GM04504 (cell line): ENCODE data around the gene TMEM222.

Experiments used
- DNase-seq: peaks from one replicate; pipeline ENCODE4 v3.0.0-alpha.2; 2012; ENCODE audit warnings: low read depth

Gene TMEM222

DNA sequence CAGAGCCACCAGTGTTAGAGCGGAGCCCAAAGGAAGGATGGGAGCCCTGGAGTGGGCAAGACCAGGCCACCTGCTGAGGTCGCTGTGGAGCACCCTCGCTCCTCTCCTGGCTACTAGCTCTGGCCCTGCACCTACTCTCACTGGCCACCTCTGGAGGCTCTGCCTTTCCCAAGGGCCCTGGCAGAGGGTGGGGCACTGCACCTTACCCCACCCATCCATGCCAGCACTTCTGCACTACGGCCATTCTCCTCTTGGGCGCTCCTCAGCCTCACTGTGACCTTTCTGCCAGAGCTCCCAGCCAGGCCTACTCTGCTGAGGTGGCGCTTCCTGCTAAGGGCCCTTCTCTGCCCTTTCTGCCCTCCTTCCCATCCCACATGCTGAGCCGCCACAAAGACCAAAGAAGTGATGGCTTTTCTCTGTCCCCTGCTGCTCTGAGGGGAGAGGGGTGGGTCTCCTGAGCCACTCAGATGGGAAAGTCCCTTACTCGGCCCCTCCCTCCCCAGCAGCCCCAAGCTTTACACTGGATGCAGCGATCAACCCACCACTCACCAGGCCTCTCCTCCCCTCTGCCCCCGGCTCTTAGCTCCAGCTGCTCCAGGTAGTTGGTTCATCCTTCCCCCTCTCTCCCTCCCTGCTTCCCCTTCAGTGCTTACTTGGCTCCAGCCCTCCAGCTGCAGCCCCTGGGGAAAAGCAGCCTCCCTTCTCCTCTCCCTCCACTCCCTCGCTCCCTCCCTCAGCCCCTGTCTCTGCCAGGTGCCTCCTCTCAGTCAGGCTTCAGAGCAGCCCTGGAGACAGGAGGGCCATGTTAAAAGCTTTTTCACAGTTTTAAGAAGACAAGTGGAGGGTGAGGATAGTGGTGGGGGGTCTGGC is 14.8 kb upstream of the TMEM222 start:
- no peak for DNase-seq

GRCh38 chr1:27307874-27308598 is 13.9 kb upstream of the TMEM222 start:
- DNase-seq, result no peak

DNA sequence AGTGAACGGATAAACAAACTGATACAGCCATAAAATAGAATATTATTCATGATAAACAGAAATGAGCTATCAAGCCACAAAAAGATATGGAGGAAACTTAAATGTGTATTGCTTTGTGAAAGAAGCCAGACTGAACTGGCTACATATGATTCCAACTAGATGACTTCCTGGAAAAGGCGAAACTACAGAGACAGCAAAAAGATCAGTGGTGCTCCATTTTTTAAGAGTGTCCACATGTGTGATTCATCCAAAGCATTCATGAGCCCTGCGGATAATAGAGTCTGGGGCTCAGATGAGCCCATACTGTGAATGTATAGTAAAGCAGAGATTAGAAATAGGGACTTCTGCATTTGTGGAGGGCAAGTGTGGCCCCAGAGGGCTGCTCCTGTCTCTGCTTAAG is 7.8 kb upstream of the TMEM222 start:
- DNase-seq, result no peak

GRCh38 chr1:27314737-27315136 is 7.2 kb upstream of the TMEM222 start:
- no peak for DNase-seq

GRCh38 chr1:27316860-27317259 is 5.1 kb upstream of the TMEM222 start:
- no peak for DNase-seq

- no peak for DNase-seq
Measured at GRCh38 chr1:27318136-27318535, 3.8 kb upstream of the TMEM222 start.

DNA sequence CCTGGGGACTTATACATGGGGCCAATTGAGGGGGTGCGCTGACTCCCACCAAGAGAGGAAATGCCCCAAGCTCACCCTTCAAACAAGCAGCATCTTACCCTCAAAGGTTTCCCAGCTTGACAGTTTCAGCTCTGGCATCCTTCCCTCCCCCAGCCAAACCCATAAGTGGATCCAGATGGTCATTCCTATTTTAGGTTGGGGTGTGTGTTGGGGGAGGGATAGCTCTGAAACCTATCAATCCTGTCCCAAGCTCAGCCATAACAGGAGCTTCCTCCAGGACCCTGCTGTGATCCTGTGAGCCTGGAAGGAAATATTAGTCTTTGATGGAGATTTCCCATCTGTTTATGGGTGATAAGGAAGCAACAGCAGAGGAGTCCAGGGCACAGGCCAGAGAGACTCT is 3.4 kb upstream of the TMEM222 start:
- peak; percentile 52 for DNase-seq

GRCh38 chr1:27322569-27323240 is 742 bp downstream of the TMEM222 start:
- no peak for DNase-seq

DNA sequence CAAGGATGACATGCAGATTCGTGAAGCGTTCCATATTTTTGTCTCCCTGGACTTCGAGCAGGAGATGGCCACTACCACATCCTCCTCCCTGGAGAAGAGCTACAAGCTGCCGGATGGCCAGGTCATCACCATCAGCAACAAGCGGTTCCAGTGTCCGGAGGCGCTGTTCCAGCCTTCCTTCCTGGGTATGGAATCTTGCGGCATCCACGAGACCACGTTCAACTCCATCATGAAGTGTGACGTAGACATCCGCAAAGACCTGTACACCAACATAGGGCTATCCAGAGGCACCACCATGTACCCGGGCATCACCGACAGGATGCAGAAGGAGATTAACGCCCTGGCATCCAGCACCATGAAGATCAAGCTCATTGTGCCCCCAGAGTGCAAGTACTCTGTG is 3.3 kb downstream of the TMEM222 start:
- DNase-seq, result no peak

DNA sequence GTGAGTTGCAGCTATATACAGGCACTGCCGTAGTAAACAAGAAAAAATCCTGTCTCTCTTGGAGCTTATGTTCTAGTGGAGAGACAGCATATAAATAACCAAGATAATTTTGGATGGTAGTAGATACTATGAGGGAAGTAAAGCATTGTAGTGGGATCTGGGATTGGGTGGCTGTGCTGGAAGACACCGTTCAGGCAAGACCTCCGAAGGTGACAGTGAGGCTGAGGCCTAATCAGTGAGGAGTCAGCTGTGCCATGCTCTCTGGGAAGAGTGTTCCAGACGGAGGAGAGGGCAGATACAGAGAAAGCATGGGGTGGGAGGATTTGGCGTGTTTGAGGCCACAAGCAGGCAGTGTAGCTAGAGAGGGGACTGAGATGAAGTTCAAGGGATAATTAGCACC is 6.0 kb downstream of the TMEM222 start:
- DNase-seq, result no peak

DNA sequence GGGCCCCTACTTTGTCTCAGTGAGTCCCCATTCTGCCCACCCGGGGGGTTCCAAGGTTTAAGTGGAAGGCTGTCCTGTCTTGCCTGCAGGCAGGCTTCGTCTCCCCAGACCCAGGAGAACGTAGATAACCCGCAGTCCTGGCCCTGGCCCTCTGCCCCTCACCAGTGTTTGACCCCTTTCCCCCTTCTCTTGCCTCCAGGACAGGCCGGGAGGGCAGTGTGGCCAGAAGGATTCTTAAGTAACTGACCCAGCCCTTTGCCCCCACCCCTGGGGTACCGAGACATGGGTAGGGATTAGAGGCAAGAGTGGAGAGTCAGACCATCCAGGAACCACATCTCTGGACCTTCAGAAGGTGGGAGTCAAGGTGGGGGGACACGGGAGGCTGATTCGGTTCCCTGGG is 8.8 kb downstream of the TMEM222 start:
- no peak for DNase-seq

DNA sequence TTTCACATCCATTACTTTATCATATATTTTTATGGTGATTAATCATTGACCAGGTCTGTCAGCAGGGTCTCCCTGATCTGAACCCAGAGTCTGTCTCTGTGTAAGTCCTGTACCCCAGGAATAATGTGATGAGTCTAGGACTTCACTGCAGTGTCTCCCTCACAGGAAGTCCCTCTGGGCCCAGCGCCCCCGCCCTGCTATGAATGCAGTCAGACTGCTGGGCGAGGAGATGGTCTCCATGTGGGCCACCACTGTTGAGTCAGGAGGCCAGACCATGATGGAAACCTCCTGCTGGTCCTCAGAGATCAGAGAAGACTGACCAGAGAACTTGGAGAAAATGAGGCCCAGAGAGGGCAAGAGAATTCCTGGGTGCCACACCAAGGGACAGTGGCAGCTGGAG is 9.5 kb downstream of the TMEM222 start:
- no peak for DNase-seq

DNA sequence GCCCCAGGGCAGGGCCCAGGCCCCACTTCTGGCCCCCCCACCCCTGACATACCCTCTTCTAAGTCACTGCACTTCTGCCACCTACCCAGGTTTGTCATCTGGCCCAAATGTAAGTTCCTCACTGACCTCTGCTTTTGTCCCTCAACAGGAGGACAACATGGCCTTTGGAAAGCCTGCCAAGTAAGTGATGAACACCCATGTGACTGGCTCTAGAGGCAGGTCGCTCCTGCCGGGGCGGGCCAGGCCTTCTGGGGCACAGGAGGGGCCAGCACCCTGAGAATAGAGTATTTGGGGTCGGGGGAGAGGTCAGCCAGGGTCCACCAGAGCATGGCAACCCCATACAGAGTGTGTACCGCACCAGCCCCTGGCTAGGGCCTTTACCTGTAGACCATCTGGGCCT is 10.0 kb downstream of the TMEM222 start:
- DNase-seq, result no peak

- no peak for DNase-seq
Measured at GRCh38 chr1:27332536-27333281, 10.7 kb downstream of the TMEM222 start.

DNA sequence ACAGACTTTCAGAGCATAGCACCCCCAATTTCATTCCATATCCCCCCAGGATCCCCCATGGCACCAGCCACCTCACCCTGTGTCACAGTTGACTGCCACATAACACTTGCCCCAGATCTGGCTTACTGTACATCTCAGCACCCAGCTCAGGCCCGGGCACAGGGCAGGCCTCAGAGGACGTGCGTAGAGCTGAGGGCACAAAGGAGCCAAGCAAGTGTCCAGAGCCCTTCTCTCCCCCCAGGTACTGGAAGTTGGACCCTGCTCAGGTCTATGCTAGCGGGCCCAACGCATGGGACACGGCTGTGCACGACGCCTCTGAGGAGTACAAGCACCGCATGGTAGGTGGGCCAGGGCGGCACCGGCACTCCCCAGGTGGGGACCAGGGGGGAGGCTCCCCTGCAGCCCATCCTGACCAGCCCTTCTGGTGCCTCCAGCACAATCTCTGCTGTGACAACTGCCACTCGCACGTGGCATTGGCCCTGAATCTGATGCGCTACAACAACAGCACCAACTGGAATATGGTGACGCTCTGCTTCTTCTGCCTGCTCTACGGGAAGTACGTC is 11.8 kb downstream of the TMEM222 start:
- no peak for DNase-seq

GRCh38 chr1:27335506-27336422 is 13.8 kb downstream of the TMEM222 start:
- DNase-seq, result no peak

DNA sequence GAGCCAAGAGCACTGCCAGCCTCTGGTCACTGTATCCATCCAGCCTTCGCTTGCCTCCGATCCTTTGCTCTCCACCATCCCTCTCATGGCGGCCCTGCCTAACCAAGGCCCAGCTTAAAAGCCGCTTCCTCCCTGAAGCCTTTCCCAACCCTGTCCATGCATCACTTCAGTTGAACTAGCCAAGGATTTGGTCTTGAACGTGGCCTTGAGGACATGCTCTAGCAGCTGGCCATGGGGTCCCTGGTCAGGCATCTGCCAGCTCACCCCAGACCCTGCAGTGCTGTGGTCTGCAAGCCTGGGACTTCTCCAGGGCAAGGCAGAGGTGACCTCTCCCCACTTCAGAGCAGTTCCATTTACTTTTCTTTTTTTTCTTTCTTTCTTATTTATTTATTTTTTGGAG is 14.8 kb downstream of the TMEM222 start:
- DNase-seq, result no peak

GRCh38 chr1:27338751-27339150 is 16.8 kb downstream of the TMEM222 start:
- DNase-seq, result no peak

GRCh38 chr1:27339213-27339612 is 17.2 kb downstream of the TMEM222 start:
- no peak for DNase-seq

GRCh38 chr1:27341525-27342252 is 19.7 kb downstream of the TMEM222 start, which contains the start of gene SYTL1:
Gene SYTL1 (plus strand): TSS chr1:27342022. CDS start chr1:27345335, 3,313 bp downstream.
- DNase-seq, result no peak
